Suprapubic skin (tissue), 3 donors: ENCODE measurements around the gene MADD.

Experiments
- POLR2A ChIP-seq, 2 donors: fragments of 450-650 bp; IDR thresholded peaks; one replicate each; pipeline ENCODE4 v1.6.1; 2017; ENCODE audit warnings: antibody characterized with exemption in 2 of 2, mild to moderate bottlenecking in 2 of 2, moderate library complexity in 2 of 2
- TF ChIP-seq, protein P1 (sequence below), 2 donors: fragments of 200-600 bp in 1 of 2; fragments of 450-650 bp in 1 of 2; sonication (generic) in 1 of 2; IDR thresholded peaks; one replicate each; pipeline ENCODE4 v1.5.1; 2016 to 2019; ENCODE audit warnings: antibody characterized with exemption in 2 of 2, mild to moderate bottlenecking in 1 of 2, moderate library complexity in 1 of 2

DNA sequence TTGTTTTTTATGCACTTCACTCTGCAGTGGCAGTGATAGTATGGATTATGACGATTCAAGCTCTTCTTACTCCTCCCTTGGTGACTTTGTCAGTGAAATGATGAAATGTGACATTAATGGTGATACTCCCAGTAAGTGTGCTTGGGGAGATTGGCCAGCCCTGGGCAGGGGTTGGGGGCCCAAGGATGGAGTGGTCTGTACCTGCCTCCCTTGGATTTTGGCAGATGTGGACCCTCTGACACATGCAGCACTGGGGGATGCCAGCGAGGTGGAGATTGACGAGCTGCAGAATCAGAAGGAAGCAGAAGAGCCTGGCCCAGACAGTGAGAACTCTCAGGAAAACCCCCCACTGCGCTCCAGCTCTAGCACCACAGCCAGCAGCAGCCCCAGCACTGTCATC is 14.2 kb downstream of the MADD start:
- TF ChIP-seq, protein P1, sequence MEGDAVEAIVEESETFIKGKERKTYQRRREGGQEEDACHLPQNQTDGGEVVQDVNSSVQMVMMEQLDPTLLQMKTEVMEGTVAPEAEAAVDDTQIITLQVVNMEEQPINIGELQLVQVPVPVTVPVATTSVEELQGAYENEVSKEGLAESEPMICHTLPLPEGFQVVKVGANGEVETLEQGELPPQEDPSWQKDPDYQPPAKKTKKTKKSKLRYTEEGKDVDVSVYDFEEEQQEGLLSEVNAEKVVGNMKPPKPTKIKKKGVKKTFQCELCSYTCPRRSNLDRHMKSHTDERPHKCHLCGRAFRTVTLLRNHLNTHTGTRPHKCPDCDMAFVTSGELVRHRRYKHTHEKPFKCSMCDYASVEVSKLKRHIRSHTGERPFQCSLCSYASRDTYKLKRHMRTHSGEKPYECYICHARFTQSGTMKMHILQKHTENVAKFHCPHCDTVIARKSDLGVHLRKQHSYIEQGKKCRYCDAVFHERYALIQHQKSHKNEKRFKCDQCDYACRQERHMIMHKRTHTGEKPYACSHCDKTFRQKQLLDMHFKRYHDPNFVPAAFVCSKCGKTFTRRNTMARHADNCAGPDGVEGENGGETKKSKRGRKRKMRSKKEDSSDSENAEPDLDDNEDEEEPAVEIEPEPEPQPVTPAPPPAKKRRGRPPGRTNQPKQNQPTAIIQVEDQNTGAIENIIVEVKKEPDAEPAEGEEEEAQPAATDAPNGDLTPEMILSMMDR (IDR thresholded peaks at IDR 0.05), result no peak
- TF ChIP-seq POLR2A (IDR thresholded peaks at IDR 0.05), result no peak
